HEK293 (cell line): Measurements from ENCODE around the gene PARP8.

Source experiments
- BCL11A ChIP-seq: fragments of 450-650 bp; formaldehyde crosslinking; IDR thresholded peaks from 2 replicates; pipeline ENCODE4 v1.5.1; 2016; ENCODE audit warnings: low read depth, missing biosample characterization, missing genetic modification characterization
- CTCF ChIP-seq: fragments of 450-650 bp; formaldehyde crosslinking; IDR thresholded peaks from 2 replicates; pipeline ENCODE4 v1.5.1; 2016; ENCODE audit warnings: missing biosample characterization, missing genetic modification characterization
- KLF1 ChIP-seq: fragments of 450-650 bp; formaldehyde crosslinking; IDR thresholded peaks from 2 replicates; pipeline ENCODE4 v1.5.1; 2016; ENCODE audit warnings: missing biosample characterization, missing genetic modification characterization
- REST ChIP-seq: fragments of 450-650 bp; formaldehyde crosslinking; IDR thresholded peaks from 2 replicates; pipeline ENCODE4 v1.5.1; 2016; ENCODE audit warnings: missing biosample characterization, missing genetic modification characterization
- ZBTB21 ChIP-seq: fragments of 450-650 bp; formaldehyde crosslinking; IDR thresholded peaks from 2 replicates; pipeline ENCODE4 v1.5.1; 2017; ENCODE audit warnings: missing biosample characterization, missing genetic modification characterization
- ZBTB7A ChIP-seq: fragments of 450-650 bp; formaldehyde crosslinking; IDR thresholded peaks from 2 replicates; pipeline ENCODE4 v1.5.1; 2016; ENCODE audit warnings: low read depth, missing biosample characterization, missing genetic modification characterization
- ZNF23 ChIP-seq: fragments of 450-650 bp; formaldehyde crosslinking; IDR thresholded peaks from 2 replicates; pipeline ENCODE4 v1.5.1; 2016; ENCODE audit warnings: missing biosample characterization, missing genetic modification characterization, borderline replicate concordance
- ZNF302 ChIP-seq: fragments of 450-650 bp; formaldehyde crosslinking; IDR thresholded peaks from 2 replicates; pipeline ENCODE4 v1.5.1; 2016; ENCODE audit warnings: missing biosample characterization, missing genetic modification characterization, low read depth
- ZNF610 ChIP-seq: fragments of 450-650 bp; formaldehyde crosslinking; IDR thresholded peaks from 2 replicates; pipeline ENCODE4 v1.5.1; 2016; ENCODE audit warnings: missing biosample characterization, missing genetic modification characterization, borderline replicate concordance
- ZNF621 ChIP-seq: fragments of 450-650 bp; formaldehyde crosslinking; IDR thresholded peaks from 2 replicates; pipeline ENCODE4 v1.5.1; 2017; ENCODE audit warnings: missing biosample characterization, missing genetic modification characterization
- ZNF747 ChIP-seq: fragments of 450-650 bp; formaldehyde crosslinking; IDR thresholded peaks from 2 replicates; pipeline ENCODE4 v1.5.1; 2016; ENCODE audit warnings: missing biosample characterization, missing genetic modification characterization
- ZNF785 ChIP-seq: fragments of 450-650 bp; formaldehyde crosslinking; IDR thresholded peaks from 2 replicates; pipeline ENCODE4 v1.5.1; 2016; ENCODE audit warnings: missing biosample characterization, missing genetic modification characterization

- TF ChIP-seq CTCF (tag by site-specific recombination) (no peak), ZBTB21 (tag by site-specific recombination) (no peak), ZNF610 (tag by site-specific recombination) (no peak), ZNF785 (no peak), REST (tag by site-specific recombination) (no peak), ZNF747 (no peak), ZNF621 (no peak), ZNF302 (tag by site-specific recombination) (no peak), ZBTB7A (tag by site-specific recombination) (no peak), ZNF23 (tag by site-specific recombination) (no peak), BCL11A (tag by site-specific recombination) (no peak), KLF1 (tag by site-specific recombination) (no peak)
These were observed 10.6 kb upstream of the PARP8 start for GRCh38 chr5:50655810-50656205.
